Testis (tissue), 2 donors: Measurements from ENCODE around the gene EFCAB7.

Experiments
- POLR2A ChIP-seq: fragments of 450-650 bp; IDR thresholded peaks from one replicate; pipeline ENCODE4 v1.6.1; 2017; ENCODE audit warnings: antibody characterized with exemption, mild to moderate bottlenecking, moderate library complexity
- TF ChIP-seq, protein P1 (sequence below), 3 experiments: fragments of 450-650 bp in 2 of 3; fragments of 200-600 bp in 1 of 3; sonication (generic) in 1 of 3; IDR thresholded peaks; one replicate each; pipeline ENCODE4 v1.5.1; 2016 to 2019; ENCODE audit warnings: antibody characterized with exemption in 3 of 3, mild to moderate bottlenecking in 2 of 3, moderate library complexity in 1 of 3

DNA sequence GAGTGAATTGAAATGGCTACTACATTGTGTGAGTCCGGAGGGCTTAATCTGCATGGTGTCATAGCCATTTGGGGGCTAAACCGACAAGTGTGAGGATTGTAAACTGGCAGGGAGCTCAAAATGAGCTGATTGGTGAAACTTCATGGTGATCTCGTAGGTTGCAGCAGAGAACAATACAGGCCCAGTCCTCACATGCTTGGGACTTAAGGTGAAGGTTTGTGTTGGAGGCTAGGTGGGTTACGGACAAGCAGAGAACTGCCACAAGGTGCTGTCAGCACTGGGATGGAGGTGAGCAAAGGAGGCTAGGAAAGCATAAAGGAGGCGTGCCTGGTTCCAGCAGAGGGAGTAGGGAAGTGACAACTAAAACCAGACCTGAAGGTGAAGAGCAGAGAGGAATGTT lies 79.3 kb downstream of the EFCAB7 start:
- TF ChIP-seq, protein P1, sequence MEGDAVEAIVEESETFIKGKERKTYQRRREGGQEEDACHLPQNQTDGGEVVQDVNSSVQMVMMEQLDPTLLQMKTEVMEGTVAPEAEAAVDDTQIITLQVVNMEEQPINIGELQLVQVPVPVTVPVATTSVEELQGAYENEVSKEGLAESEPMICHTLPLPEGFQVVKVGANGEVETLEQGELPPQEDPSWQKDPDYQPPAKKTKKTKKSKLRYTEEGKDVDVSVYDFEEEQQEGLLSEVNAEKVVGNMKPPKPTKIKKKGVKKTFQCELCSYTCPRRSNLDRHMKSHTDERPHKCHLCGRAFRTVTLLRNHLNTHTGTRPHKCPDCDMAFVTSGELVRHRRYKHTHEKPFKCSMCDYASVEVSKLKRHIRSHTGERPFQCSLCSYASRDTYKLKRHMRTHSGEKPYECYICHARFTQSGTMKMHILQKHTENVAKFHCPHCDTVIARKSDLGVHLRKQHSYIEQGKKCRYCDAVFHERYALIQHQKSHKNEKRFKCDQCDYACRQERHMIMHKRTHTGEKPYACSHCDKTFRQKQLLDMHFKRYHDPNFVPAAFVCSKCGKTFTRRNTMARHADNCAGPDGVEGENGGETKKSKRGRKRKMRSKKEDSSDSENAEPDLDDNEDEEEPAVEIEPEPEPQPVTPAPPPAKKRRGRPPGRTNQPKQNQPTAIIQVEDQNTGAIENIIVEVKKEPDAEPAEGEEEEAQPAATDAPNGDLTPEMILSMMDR (IDR thresholded peaks at IDR 0.05) = no peak
- TF ChIP-seq POLR2A = no peak
